ENCODE results near the gene ANKS4B.
"Not testable (repeated sequence)": the region's sequence is repeated elsewhere in the genome, so short reads cannot be mapped to it uniquely, and the experiment has no call there.

Gene ANKS4B

GRCh38 chr16:21233521-21234150 is at the start of gene ANKS4B:
TSS of gene ANKS4B (plus strand) at chr16:21233699. CDS start at chr16:21233738, 39 bp downstream.
- DNase-seq (ENCODE audit: low read depth in 2 of 2) = no peak

- no peak for DNase-seq (ENCODE audit: low read depth in 2 of 2)
These were observed 49.5 kb upstream of the ANKS4B start for GRCh38 chr16:21183995-21184394.

GRCh38 chr16:21184834-21185233 is 48.7 kb upstream of the ANKS4B start:
- no peak for DNase-seq (ENCODE audit: low read depth in 2 of 2)

GRCh38 chr16:21185659-21186325 is 47.7 kb upstream of the ANKS4B start:
- no peak for DNase-seq (ENCODE audit: low read depth in 2 of 2)

GRCh38 chr16:21186326-21186691 is 47.2 kb upstream of the ANKS4B start:
- no peak for DNase-seq (ENCODE audit: low read depth in 2 of 2)

DNA sequence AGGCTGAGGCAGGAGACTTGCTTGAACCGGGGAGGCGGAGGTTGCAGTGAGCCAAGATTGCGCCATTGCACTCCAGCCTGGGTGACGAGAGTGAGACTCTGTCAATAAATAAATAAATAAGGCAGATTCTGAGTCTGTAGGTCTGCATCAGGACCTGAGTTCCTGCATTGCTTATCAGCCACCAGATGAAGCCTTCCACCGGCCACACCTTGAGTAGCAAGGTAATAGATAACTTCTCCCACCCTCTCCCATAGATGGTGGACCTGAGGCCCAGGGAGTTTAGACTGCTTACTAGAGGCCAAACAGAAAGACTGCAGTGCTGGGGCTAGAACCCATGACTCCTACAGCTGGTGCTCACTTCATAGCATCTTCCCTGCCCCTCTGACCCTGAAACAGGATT is 44.2 kb upstream of the ANKS4B start:
- no peak for DNase-seq (ENCODE audit: low read depth in 2 of 2)

DNA sequence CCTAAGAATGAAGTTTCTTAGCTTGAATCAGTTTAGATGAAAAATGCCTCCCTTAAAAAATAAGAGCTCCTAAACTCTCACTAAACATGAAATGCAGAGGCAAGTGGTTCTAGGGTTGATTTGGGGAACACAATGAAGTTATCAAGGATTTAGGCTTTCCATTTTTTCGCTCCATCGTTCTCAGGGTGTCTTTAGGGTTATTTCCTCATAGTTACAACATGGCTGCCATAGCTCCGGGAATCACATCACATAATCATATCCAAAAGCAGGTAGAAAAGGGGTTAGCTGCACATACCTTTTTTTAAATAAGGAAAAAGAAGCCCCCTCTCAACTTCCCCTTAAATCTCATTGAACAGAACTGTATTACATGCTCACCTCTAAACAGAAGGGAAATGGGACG is 43.5 kb upstream of the ANKS4B start:
- no peak for DNase-seq (ENCODE audit: low read depth in 2 of 2)

GRCh38 chr16:21190599-21190998 is 42.9 kb upstream of the ANKS4B start:
- DNase-seq (ENCODE audit: low read depth in 2 of 2) = peak; percentile 57 to 63

- DNase-seq (ENCODE audit: low read depth in 2 of 2) = no peak
These were observed 40.5 kb upstream of the ANKS4B start for GRCh38 chr16:21192991-21193390.

GRCh38 chr16:21194771-21195301 is 38.7 kb upstream of the ANKS4B start:
- no peak for DNase-seq (ENCODE audit: low read depth in 2 of 2)

DNA sequence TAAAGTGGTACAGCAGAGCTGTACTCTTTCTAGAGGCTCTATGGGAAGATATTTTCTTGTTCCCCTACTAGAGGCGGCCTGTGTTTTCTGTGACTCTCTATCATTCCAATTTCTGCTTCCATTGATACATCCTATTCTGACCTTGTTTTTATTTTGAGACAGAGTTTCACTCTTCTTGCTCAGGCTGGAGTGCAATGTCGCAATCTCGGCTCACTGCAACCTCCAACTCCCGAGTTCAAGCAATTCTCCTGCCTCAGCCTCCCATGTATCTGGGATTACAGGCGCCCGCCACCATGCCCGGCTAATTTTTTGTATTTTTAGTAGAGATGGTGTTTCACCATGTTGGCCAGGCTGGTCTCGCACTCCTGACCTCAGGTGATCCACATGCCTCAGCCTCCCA is 38.2 kb upstream of the ANKS4B start:
- not testable (repeated sequence) for DNase-seq (ENCODE audit: low read depth in 2 of 2)

GRCh38 chr16:21197112-21197511 is 36.4 kb upstream of the ANKS4B start:
- no peak for DNase-seq (ENCODE audit: low read depth in 2 of 2)

- no peak for DNase-seq (ENCODE audit: low read depth in 2 of 2)
These were observed 35.9 kb upstream of the ANKS4B start for GRCh38 chr16:21197621-21198020.

DNA sequence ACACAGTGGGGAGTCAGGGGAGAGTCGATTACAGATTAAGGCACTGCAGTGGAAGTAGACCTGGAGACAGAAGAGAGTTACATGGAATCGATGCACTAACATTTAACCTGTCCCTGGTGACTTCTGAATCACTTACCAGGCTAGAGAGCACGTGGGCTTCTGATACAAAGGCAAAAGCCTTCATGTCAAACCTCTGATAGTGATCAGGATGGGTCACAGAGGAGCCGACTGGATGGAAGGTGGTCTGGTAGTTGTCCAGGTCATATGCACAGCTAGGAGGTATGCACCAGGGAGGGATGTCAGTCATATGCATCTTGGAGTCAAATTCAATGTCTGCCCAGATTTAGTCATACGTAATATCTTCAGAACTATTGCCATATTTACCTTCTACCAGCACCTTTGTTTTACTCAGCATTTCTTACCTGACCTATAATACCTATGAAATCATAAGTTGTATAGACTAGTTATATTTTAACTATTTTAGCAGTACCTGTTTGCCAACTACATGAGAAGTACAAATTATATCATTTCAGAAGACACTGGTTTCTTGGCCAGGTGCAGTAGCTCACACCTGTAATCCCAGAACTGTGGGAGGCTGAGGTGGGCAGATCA is 33.8 kb upstream of the ANKS4B start:
- DNase-seq (ENCODE audit: low read depth in 2 of 2) = no peak

- no peak for DNase-seq (ENCODE audit: low read depth in 2 of 2)
These were observed 30.2 kb upstream of the ANKS4B start for GRCh38 chr16:21203155-21203797.

- DNase-seq (ENCODE audit: low read depth in 2 of 2) = no peak
These were observed 28.2 kb upstream of the ANKS4B start for GRCh38 chr16:21205303-21205702.

DNA sequence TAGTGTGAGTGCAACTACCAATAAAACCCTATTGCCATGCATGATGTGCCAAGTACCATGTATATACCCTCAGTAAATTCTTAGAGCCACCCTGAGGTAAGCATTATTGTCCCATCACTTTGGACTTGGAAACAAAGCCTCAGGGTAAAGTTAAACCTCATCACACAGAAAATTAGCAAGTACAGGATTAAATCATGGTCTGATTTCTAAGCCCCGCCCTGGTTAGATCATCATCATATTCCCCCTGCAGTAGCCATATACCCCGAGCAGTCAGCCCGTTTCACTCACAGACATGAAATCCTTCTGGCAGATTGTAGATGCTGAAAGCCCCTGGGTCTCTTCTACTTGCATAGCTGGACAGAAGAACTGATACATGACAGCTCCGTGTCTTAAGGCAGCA is 26.9 kb upstream of the ANKS4B start:
- no peak for DNase-seq (ENCODE audit: low read depth in 2 of 2)

DNA sequence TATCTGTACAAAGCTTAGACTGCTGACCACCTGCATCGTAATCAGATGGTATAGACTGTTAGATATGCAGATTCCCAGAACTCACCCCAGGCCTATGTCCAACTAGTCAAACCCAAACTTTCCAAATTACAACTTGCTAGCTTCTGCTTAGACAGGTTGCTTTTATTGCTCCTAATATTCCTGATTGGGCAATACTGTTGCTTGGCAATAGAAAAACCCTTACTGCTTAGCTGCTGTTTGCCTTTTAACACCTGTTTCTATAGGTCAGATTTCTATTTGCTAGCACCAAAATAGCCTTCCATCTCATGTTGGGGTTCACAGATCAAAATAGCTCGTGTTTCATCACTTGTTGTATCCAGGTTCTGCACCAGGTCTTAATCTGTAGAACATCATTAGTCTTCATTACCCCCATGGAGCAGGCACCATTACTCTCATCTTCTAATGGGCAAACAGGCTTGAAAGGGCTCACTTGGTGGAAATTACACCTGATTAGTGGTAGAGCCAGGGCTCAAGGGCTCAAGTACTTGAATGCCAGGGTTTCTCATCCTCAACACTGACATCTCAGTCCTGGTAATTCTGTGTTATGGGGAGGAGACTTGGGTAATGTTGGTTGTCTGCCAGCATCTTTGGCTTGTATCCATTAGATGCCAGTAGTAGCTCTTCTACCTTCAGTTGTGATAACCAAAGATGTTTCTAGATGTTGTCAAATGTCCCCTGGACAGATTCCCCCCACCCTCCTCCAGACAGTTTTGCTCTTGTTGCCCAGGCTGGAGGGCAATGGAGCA is 24.9 kb upstream of the ANKS4B start:
- no peak for DNase-seq (ENCODE audit: low read depth in 2 of 2)

DNA sequence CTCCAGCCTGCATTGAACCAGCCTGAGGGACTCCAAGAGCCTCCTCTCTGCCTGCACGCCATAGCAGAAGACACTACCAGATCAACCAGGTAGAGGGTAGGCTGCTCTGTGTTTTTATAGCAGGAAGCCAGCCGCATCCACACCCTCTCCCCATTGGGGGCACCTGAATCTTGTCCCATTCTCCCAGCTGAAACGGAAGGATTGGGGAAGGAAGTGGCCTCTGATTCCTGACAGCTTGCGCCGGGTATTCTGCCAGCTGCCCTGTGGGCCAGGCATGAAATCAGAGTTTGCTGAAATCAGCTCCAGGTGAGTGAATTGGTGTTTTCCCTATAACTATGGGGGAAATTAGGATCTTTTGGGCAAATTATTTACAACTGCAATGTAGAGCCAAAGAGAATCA is 22.0 kb upstream of the ANKS4B start, which contains the start of gene ZP2:
Gene ZP2 (minus strand): TSS at position 89 of the 400 bp plus-strand sequence. CDS start 27 bp downstream, at position 62.
- no peak for DNase-seq (ENCODE audit: low read depth in 2 of 2)

- DNase-seq (ENCODE audit: low read depth in 2 of 2) = no peak
These were observed 19.4 kb upstream of the ANKS4B start for GRCh38 chr16:21214086-21214485.

GRCh38 chr16:21217121-21217520 is 16.4 kb upstream of the ANKS4B start:
- DNase-seq (ENCODE audit: low read depth in 2 of 2) = no peak

DNA sequence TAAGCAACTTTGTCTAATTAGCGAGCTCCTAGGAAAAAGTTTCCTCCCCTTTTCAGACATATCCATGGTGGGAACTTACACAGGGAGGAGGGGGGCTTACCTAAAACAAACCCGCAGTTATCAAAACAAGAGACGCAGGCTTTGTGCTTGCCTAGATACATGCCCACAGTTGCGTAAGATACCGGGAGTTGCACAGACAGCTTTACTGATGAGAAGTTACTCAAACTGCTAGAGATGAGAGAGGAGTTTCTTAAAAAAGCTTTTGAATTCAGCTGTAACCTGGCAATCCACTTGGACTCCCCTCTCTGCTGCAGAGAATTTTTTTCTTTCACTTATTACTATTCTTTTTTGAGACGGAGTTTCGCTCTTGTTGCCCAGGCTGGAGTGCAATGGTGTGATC is 15.3 kb upstream of the ANKS4B start:
- no peak for DNase-seq (ENCODE audit: low read depth in 2 of 2)

All from fibroblast of skin of left quadriceps (primary cell).